ENCODE results near the gene POLR3GL.

Gene POLR3GL

DNA sequence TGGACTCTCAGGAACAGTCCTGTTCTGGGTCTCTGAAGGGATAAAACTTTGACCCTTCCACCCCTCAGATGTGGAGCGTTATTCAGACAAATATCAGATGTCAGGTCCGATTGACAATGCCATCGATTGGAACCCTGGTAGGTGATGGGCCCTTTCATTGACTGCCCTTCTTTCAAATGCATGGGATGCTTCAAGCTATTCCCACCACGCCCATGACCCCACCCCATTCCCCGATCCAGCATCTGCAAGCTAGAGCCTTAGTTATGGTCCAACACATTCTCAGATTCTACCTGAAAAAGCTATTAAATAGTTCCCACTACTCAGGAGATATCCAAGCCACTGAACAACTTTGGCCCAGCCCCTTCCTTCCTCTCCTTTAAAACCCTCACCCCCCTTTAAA lies 12.5 kb downstream of the POLR3GL start:
- DNase-seq: no peak

DNA sequence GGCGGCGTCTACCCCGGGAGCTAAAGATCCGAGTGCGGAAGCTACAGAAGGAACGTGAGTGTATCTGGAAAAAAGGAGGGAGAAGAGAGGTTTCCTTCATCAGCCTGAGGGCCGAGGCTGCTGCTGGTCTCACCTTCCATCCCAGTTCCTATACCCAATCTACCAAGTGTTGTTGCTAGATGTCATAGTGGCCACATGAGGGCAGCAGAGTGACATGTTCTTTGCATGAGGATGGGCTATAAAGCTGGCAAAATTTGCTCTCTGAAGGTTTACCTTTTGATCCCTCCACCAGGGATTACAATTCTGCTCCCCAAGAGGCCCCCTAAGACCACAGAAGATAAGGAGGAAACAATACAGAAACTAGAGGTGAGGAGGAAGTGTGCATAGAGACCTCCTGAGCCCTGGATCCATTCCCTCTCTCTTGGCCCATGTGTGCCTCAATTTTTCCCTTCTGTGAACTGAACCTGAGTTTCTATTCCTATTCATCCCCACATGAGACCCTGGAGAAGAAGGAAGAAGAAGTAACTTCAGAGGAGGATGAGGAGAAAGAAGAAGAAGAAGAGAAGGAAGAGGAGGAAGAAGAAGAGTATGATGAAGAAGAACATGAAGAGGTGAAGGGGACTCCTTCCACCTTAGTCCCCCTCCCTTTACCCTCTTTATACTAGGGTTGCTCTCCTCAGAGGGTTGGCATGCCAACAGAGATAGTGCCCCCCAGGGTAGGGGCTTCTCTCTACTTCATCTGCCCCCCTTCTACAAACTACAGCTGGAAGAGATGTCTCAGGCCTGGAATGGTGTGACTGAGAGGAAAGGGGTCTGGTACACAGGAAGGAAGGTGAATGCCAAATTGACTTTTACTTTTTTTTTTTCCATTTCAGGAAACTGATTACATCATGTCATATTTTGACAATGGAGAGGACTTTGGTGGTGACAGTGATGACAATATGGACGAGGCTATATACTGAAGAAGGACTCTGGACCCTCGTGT lies 13.3 kb downstream of the POLR3GL start:
- DNase-seq: peak; percentile 52

DNA sequence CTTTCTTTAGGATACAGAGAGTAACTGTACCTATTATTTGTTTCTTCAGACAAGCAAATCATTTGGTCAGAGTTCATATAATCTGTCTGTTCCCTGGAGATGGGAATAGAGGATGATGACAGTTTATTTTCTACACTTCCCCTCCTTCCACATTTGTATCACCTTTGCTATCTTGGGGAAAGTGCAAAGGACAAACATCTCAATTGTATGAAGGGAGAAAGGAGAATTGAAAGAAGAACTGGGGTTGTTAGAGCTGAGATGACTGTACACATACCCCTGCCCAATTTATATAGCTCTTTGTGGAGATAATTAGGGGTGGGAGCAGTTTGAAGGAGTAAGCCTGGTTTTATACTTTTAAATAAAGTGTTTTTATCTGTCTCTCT lies 14.0 kb downstream of the POLR3GL start:
- no peak for DNase-seq

DNA sequence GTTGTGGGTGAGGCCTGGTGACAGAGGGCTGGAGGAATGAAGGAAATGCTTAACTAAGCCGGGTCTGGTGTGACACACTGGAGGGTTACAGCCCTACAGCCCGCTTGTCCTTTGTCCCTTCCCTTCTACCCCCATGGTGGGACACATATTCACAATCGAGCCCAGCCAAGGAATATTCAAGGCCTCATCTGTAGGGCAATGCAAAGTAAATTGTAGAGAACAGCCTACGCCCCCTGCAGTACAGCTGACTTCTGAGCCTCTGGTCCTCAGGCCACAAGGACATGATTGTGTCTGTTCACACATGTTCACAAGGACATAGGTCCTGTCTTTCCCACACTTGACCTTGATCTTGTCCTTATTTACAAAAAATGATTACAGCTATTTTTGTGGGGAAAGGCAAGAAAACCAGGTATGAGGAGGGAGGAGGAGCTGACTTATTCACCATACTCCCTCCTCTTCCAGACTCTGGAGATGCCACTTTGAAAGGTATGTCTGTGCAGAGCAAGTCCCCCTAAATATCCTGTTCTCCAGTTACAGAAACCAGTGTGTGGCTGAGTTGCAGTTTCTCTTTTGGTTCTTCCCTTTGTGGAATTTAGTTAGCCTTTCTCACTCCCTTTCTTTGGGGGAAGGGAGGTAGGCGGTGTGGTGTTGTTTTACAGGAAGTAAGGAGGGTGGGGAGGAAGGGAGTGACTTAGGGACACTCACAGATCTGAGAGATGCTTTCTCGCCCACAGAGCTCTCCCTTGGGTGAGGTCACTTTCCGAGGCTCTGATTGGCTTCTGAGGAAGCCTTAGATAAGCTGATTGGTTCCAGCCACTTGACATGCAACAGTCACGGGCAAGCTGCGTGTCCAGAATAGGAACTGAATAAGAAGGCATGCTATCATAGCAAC lies 14.6 kb downstream of the POLR3GL start:
- peak; percentile 91 for DNase-seq

DNA sequence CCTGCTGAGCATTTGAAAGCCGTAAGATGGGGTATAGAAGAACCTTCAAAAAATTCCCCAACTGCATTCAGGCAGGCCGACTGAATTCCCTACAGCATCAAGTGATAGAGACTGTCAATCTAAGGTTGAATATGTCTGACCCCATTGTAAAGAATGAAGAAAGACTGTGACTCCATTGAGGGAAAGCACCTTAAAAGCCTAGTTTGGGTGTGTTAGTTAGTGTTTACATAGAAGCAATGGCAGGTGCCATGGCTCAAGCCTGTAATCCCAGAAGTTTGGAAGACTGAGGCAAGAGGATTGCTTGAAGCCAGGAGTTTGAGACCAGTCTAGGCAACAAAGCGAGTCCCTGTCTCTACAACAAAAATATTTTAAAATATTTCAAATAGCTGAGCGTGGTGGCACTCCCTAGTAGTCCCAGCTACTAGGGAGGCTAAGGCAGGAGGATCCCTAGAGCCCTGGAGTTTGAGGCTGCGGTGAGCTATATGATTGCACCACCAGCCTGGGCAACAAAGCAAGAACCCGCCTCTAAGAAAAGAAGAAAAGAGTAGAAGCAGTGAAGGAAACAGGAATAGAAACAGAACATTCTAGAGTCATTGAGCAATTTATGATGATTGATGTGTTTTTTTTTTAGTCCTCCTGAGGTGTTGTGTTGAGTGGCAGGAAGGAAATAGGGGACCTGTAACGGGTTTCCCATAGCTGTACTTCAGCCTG lies 15.4 kb downstream of the POLR3GL start:
- peak; percentile 65 for DNase-seq

DNA sequence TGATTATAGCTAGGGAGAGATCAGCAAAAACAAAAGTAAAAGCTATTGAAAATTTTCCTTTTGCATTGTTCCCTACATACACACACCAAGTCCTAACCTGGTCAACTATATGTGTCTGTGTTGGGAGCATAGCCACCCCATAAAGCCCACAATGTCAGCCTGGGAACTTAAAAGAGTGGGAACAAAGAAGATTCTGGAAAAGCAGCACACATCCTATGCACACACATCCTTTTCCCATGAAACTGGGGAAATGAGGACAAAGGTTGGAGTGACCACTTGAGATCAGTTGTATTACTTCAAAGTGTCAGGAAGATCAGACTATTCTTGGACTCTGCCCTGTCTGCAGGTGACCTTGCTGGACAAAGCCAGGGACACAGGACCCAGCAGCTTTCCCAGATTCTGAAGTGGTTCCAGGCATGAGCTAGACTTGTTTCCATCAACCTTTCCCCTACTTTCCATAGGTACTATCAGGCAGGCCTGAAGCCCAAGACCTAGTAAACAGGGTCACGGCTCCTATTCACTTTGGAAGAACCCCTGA lies 16.0 kb downstream of the POLR3GL start:
- DNase-seq: no peak

DNA sequence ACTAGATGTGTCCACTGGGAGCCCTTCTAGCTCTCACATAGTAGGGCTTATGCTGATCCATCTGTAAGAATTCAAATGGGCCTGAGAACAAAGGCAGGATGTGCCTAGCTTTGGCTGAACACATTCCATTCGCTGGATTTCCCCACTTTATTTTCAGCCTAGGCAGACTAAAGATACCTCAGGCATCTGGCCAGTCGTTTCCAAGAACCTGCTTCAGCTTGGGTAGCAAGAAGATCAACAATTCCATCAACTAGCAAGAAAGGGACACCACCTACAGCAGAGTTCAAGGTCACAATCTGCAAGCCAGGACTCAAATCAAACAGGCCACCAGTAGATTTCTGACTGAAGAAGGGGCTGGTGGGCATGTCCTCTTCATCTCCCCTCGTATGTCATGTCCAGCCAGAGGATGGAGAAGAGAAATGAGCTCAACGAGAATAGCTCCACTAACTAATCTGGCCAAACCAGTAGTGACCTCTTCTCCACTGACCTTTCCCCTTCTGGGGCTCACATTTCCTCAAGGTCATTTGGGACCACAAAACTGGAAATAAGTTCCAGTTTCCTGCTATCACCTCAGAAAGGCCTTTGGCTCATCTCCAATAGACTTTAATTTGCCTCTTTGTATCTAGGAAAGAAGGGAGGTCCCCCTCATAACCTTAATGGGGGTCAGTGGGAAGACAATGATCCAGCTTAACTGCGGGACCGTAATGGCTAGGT lies 17.7 kb downstream of the POLR3GL start:
- DNase-seq: no peak

DNA sequence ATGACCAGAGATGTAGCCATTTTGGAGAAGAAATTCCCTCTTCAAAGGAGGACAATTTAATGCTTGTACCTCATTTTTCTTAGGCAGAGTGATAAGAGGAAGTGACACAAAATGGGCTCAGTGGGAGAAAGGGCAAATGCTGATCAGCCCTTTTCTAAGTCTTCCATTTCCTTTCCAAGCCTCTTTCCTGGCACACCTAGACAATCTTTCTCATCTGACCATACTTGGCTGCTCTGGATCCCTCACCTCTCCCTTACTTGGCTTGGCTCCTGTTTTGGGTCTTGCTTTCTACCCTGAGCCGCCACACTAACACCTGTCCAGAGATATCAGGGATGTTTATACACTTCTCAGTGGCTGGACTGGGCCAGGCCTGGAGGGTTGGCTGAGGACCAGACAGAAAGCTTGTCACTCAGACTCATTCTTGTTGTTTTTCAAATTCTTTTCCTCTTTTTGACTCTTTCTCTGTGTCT lies 18.8 kb downstream of the POLR3GL start:
- DNase-seq: no peak

DNA sequence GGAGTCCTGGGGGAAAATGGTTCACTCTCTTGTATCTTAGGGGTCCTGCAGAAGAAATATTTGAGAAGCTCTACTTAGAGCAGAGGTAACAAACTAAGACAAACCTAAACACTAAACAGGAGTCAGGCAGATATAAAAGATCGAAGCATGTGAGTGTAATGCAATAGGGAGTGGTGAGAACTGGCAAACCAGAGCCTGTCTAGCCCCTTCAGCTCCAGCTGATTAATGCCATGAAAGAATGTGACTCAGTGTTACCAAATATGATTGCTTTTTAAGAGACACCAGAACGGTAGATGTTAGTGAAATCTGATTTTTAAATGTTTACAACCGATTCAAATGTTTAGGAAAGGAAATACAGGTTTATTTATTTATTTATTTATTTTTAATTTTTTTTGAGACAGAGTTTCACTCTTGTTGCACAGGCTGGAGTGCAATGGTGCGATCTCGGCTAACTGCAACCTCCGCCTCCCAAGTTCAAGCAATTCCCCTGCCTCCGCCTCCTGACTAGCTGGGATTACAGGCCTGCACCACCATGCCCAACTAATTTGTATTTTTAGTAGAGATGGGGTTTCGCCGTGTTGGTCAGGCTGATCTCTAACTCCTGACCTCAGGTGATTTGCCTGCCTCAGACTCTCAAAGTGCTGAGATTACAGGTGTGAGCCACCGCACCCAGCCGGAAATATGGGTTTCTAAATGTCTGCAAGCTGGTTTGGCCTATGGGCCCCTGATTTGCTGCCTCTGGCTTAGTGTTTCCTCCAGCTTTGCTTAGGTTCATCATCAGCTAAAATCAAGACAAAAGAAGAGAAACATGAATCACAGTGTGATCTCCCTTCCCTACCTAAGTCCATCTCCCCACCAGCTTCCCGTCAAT lies 19.7 kb downstream of the POLR3GL start:
- DNase-seq: no peak

DNA sequence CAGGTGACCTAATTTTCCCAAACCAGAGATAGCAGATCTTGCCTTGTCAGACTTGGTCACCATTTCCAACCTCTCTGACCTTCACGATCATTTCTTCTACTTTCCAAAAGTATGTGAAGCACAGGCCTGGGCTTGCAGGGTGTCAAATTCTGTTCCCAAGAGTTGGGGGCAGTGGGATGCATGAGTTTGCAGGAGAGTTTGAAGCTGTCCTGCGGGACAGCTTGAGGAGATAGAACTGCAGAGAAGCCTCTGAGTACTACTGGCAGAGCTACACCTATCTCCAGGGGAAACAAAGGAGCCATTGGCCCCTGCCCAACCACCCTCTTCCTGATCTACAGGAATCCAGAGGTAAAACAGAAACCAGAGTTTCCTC lies 20.6 kb downstream of the POLR3GL start:
- DNase-seq: no peak

DNA sequence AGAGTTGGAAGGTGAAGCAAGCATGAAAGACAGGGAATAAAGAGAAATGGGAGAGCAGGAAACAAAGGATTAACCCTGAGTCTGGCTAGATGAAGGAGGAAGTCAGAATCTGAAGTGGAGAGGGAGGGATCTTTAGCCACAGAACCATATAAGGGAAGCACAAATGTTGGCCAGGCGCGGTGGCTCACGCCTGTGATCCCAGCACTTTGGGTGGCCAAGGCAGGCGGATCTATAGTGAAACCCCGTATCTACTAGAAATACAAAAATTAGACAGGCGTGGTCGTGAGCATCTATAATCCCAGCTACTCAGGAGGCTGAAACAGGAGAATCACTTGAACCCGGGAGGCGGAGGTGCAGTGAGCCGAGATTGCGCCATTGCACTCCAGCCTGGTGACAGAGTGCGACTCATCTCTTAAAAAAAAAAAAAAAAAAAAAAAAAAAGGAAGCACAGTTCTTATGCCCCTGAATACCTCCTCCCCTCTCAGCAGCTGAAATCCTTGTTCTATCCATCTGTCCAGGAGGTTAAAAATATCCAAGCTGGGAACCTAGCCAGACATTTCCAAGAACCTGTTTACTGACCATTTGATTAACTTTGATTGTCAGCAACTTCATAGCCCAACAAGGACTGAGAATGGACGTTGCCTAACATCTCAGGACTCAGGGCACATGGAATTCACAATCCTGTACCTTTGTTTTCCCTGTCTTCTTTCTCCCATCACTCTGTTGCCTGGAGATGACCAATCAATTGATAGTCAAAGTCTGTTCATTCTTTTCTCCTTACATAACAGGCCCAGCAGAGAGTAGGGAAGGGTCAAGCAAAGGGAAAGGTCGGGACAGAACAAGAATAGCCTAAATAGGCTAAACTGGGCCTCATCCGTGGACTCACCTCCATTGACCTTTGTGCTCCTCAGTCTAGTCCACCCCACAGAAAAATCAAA lies 21.3 kb downstream of the POLR3GL start:
- peak; percentile 62 for DNase-seq

DNA sequence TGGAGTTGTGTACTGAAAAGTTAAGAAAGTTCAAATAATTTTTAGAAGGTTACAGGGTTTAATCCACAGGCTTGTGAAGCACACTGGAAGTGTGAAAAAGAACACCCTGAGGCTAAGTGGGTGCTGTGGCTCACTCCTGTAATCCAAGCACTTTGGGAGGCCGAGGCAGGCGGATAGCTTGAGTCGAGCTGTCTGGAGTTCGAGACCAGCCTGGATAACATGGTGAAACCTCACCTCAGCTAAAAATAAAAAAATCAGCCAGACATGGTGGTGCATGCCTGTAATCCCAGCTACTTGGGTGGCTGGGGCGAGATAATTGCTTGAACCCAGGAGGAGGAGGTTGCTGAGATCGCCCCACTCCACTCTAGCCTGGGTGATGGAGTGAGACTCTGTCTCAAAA lies 22.1 kb downstream of the POLR3GL start:
- no peak for DNase-seq

DNA sequence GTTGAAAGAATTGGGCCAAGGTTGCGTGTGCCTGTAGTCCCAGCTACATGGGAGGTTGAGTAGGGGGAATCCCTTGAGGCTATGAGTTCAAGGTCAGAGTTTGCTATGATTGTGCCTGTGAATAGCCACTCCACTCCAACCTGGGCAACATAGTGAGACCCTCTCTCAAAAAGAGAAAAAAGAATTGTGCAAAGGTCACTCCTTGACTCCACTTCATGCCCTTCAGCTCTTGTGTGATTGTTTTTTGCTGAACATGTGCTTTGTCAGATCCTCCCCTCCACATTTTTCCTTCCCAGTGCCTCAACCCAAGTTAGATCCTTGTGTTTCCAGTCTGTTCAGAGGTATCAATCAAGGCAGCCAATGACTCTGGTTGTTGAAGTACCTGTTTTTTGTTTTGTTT lies 23.4 kb downstream of the POLR3GL start:
- DNase-seq: no peak

DNA sequence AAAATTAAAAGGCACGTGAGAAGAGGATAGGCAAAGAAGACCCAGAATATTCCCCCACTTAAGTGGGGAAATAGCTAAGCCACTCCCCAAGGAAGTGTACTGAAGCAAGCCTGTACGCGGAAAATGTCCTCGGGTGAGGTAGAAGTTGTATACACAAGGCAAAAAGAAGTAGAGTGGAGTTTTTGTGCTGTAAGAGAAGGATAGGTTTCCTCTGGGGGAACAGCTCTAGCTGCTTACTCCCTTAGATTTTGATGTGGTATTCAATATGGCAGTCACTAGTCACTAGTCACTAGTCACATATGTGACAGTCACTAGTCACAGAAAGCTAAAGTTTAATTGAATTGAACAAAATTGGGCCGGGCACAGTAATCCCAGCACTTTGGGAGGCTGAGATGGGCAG lies 24.3 kb downstream of the POLR3GL start:
- no peak for DNase-seq

DNA sequence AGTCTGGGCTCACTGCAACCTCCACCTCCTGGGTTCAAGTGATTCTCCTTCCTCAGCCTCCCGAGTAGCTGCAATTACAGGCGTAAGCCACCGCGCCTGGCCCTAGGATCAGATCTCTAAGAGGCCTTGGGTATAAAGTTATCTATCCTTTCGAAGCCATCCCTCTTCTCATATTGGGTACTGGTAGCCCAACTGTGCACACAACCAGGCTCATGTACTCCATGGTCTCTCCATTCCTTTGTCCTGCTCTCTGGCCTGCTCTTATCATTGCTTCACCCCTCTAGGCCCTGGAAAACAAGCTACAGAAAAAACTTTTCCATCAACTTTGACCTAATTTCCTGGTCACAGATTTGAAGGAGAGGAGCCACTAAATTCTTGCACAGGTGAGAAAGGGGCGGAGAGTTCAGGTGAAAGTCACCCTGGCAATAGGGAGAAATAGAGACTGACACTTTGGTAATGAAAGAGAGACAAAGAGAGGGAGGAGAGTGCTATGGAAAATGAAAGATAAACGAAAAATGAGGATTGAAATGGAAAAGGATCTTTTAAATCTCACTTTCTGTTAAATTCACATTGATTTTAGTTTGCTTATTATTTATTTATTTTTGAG lies 25.9 kb downstream of the POLR3GL start:
- no peak for DNase-seq

DNA sequence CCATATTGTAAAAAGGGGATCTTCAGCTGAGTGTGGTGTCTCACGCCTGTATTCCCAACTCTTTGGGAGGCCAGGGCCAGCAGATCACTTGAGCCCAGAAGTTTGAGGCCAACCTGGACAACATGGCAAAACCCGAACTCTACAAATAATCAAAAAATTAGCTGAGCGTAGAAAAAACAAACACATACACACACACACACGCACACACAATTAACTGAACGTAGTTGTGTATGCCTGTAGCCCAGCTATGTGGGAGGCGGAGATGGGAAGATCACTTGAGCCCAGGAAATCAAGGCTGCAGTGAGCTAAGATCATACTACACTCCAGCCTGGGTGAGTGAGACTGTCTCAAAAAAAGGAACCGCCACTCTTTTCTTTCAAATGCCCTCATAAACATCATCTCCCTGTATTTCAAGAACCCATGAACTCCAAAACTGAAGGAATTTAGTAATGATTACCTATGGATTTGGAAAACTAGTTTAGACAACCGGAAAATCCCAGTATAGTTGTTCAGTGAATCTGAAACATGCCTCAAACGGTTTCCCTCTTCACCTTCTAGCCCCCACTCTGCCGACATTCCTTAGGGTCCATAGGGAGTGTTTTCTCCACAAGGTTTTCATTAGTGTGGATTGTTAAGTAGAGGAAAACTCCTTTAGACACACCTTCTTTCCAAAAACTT lies 27.4 kb downstream of the POLR3GL start:
- DNase-seq: no peak

DNA sequence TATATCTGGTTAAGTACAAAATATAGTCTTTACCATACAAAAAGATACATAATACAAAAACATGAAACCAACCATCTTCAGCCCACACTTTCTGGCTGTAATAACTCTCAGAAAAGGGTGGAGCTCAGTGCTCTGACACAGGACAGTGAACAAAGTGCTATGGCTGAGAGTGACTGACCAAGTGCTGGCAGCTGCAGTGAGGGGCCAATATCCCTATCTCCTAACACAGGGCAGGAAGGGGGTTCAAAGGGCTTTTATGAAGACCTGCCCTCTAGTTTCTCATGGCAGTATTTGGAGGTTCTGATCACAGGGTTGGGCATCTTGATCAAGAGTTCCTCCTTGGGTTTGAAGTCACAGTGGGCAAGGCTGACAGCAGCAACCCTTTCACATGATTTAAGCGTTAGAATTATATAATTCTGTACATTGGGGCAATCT lies 28.0 kb downstream of the POLR3GL start:
- DNase-seq: no peak

DNA sequence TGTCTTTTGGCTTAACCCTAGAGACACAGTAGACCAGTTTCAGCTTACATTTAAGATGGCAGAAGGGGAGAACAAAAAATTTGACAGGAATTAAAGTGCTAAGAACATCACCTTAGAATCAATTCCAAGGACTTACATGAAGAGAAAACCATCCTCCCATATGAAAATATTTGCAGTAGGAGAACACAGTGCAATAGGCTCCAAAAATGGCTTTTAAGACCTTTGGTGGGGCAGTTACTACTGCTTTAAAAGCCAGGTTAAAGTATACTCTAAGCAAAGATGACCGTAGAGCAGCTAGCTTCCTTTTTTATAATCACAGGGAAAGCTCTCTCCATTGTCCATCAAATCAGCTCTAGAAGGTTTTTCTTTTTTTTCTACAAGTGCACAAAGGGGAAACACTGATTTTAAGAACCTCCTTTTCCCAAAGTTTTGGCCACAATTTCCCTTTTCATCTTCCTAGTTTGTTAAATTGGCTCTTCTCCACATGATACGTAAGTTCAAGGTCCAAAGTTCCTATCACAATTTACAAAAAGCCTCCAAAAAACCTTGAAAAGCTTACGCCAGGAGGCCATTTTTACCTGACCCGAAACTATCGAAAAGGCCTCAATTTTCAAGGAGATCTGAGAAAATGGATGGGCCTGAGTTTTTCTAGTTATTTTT lies 28.6 kb downstream of the POLR3GL start:
- DNase-seq: no peak

Data from SIG-M5 (cell line).